ENCODE measurements around the gene P3R3URF. TPM values are rescaled to one million over a fixed set of nuclear protein-coding genes. Genes with fewer than 3 reads are reported as not detected.

Gene P3R3URF
- total and polyA plus RNA-seq, 4 donors: not detected

DNA sequence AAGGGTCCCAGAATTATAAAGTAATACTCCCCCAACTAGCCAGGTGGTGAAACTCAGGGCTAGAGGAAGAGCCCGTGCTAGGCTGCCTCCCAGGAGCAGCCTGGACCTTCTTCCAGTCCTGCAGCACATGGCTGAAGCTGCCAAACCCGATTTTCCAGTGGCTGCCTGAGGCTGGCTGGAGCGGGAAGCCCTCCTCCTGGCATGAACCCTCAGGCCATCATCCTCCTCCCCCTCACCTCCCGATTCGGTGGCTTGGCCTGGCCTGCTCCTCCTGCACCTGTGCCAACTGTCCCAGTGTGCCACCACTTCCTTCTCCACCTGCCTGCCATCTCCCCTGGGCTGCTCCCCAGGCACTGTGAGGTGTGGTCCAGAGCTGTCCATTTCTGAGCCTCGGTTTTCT lies 4.4 kb downstream of the P3R3URF start:
- ATAC-seq (ENCODE audit: low FRiP score): no peak
- DNase-seq: peak in 1 of 2 donors; percentile 54
- 37 to 39% methylated on average over 6 of the region's 6 CpGs for WGBS, 2 donors
- Histone ChIP-seq H3K27ac (ENCODE audit: low read depth in 1 of 2, low read length in 2 of 2) (no peak overlapping the region), H3K4me3 (ENCODE audit: low read length in 2 of 2) (no peak overlapping the region), H3K36me3 (ENCODE audit: control insufficient read depth in 1 of 2, insufficient read depth in 2 of 2, low read length in 1 of 2) (no peaks in the 10 kb centered on the region), H3K27me3 (ENCODE audit: control insufficient read depth in 1 of 2, insufficient read depth in 2 of 2, low read length in 1 of 2) (no peaks in the 10 kb centered on the region), H3K9me3 (ENCODE audit: control insufficient read depth, low read length) (no peaks in the 10 kb centered on the region), H3K4me1 (ENCODE audit: control insufficient read depth in 1 of 2, insufficient read depth in 2 of 2, low read length in 2 of 2) (no peaks in the 10 kb centered on the region)
- intact Hi-C loops (cut with DNase I): no loop called here

DNA sequence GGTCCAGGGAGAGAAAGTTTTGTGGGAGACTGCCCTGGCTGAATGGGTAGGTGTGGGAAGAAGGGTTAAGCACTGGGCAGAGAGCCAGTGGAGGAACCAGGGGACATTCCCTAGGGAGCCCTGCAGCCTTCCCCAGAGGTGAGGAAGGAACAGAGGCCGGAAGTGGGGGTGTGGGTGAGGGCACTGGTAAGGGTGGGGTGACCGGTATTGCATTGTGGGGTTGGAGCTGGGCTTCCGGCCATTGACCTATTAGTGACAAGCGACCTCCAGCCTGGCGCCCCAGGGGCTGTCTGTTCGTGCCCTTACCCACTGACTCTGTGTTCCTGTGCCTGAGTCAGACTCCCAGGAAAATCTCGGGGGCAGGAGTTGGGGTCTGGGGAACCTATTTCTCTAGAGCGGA lies 4.9 kb downstream of the P3R3URF start:
- Histone ChIP-seq H3K9me3 (ENCODE audit: control insufficient read depth, low read length) (no peaks in the 10 kb centered on the region), H3K4me3 (ENCODE audit: low read length in 2 of 2) (no peak overlapping the region), H3K36me3 (ENCODE audit: control insufficient read depth in 1 of 2, insufficient read depth in 2 of 2, low read length in 1 of 2) (no peaks in the 10 kb centered on the region), H3K27me3 (ENCODE audit: control insufficient read depth in 1 of 2, insufficient read depth in 2 of 2, low read length in 1 of 2) (no peaks in the 10 kb centered on the region), H3K4me1 (ENCODE audit: control insufficient read depth in 1 of 2, insufficient read depth in 2 of 2, low read length in 2 of 2) (no peaks in the 10 kb centered on the region), H3K27ac (ENCODE audit: low read depth in 1 of 2, low read length in 2 of 2) (no peak overlapping the region)
- ATAC-seq (ENCODE audit: low FRiP score): no peak
- DNase-seq: peak in 1 of 2 donors; percentile 69
- intact Hi-C loops (cut with DNase I): no loop called here
- WGBS, 2 donors: 88 to 89% methylated on average over 8 of the region's 8 CpGs

DNA sequence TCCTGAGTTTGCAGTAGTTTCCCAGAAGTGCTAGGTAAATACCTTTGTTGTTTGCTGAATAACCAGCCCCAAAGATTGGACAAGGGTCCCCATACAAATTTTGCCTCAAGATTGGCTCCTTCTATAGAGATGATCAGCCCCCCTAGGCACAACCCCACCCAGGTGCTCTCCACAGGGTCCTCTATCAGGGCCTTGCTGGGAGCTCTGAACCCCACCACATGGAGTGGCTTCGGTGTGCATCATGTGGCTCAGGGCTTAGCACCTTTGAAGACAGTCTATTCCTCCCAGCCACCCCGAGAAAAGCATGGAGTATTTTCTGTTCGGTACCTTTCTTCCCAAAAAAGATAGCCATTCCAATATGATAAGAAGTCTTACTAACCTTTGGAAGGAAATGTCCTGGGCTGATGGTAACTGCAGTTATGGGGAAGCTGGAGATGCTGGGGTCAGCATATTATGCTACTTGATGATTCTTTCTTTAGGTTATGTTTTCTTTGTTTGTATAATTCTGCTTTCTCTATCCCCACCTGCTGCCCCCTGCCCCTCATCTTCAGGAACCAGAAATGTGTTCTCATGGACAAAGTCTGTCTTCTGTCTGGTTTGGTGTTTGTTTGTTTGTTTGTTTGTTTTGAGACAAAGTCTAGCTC lies 6.4 kb downstream of the P3R3URF start:
- no peaks in the 10 kb centered on the region for H3K27me3 ChIP-seq (ENCODE audit: control insufficient read depth in 1 of 2, insufficient read depth in 2 of 2, low read length in 1 of 2)
- intact Hi-C loops (cut with DNase I): no loop called here
- ATAC-seq (ENCODE audit: low FRiP score) (no peak), DNase-seq (peak in 1 of 2 donors; percentile 5)
- H3K27ac ChIP-seq (ENCODE audit: low read depth in 1 of 2, low read length in 2 of 2): no peak overlapping the region
- H3K4me1 ChIP-seq (ENCODE audit: control insufficient read depth in 1 of 2, insufficient read depth in 2 of 2, low read length in 2 of 2): no peaks in the 10 kb centered on the region
- no peak overlapping the region for H3K4me3 ChIP-seq (ENCODE audit: low read length in 2 of 2)
- 93 to 96% methylated on average over 3 of the region's 3 CpGs for WGBS, 2 donors
- H3K9me3 ChIP-seq (ENCODE audit: control insufficient read depth, low read length): no peaks in the 10 kb centered on the region
- H3K36me3 ChIP-seq (ENCODE audit: control insufficient read depth in 1 of 2, insufficient read depth in 2 of 2, low read length in 1 of 2): no peaks in the 10 kb centered on the region

DNA sequence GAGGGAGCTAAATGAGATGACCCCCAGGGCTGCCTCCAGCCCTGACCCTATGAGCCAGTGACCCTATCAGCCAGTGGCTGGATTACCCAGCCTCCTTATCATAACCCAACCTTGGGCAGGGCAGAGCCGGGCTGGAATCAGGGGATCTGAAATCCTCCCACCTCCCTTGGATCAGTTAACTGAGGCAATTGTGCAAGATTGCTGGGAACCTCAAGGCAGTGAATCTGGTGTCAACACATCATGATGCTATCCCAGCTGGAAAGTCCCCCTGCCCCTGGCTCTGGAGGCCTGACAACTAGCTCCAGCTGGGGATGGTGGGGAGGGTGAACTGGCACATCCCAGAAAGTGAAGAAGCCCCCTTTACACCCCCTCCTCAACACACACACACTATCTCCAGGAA lies 7.8 kb downstream of the P3R3URF start:
- Histone ChIP-seq H3K27me3 (ENCODE audit: control insufficient read depth in 1 of 2, insufficient read depth in 2 of 2, low read length in 1 of 2) (no peaks in the 10 kb centered on the region), H3K36me3 (ENCODE audit: control insufficient read depth in 1 of 2, insufficient read depth in 2 of 2, low read length in 1 of 2) (no peaks in the 10 kb centered on the region), H3K27ac (ENCODE audit: low read depth in 1 of 2, low read length in 2 of 2) (no peak overlapping the region), H3K4me1 (ENCODE audit: control insufficient read depth in 1 of 2, insufficient read depth in 2 of 2, low read length in 2 of 2) (no peaks in the 10 kb centered on the region), H3K4me3 (ENCODE audit: low read length in 2 of 2) (no peak overlapping the region), H3K9me3 (ENCODE audit: control insufficient read depth, low read length) (no peaks in the 10 kb centered on the region)
- WGBS, 2 donors: 90 to 95% methylated on average over 1 of the region's 1 CpG
- intact Hi-C loops (cut with DNase I): no loop called here
- DNase-seq: no peak
- no peak for ATAC-seq (ENCODE audit: low FRiP score)

DNA sequence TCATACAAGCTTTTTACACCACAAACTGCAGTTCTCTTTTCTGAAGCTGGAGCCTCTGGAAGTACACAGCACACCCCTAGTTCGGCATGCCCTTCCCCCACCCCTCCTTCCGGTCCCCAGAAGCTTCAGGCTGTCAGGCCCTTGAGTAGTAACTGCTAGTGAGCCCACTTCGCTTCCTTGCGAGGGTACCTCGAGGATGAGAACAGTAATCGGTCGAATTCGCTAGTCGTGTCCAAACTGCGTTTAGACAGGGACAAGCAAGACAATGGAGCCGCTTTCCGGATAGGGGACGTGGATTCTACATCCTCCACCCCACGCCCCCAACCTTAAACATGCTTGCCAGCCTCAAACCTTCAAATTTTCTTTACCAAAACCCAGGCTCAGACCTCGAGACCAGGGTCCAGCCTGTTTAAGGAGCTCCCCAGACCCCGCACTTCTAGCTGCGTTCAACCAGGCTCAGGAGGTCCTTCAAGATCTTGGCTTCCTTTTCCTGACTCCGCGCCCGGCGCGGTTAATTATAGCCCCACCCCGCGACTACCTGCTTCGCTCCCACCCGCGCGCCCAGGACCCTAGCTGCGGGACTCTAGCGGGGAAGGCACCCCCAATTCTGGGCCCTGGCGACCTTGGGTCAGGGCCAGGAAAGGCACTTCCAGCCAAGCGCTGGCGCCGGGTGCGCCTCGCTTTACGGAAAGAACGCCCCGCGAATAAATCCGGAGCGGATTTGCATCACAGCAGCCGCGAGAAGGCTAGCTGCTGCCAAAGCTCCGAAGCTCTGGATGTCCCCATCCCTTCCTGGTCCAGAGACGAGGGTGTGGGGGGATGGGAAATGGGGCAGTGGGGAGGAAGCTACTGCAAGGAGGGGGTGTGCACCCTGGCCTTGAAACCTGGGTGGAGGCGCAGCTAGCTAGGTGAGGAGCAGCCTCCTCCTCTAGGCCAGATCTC lies 9.5 kb downstream of the P3R3URF start:
- peak; percentile 54 to 83 for DNase-seq
- intact Hi-C loops (cut with DNase I): no loop called here
- Histone ChIP-seq H3K27me3 (ENCODE audit: control insufficient read depth in 1 of 2, insufficient read depth in 2 of 2, low read length in 1 of 2) (no peaks in the 10 kb centered on the region), H3K4me1 (ENCODE audit: control insufficient read depth in 1 of 2, insufficient read depth in 2 of 2, low read length in 2 of 2) (no peaks in the 10 kb centered on the region), H3K4me3 (ENCODE audit: low read length in 2 of 2) (peak overlapping the region; percentile 23 to 40), H3K27ac (ENCODE audit: low read depth in 1 of 2, low read length in 2 of 2) (no peak overlapping the region), H3K9me3 (ENCODE audit: control insufficient read depth, low read length) (no peaks in the 10 kb centered on the region), H3K36me3 (ENCODE audit: control insufficient read depth in 1 of 2, insufficient read depth in 2 of 2, low read length in 1 of 2) (no peaks in the 10 kb centered on the region)
- 11% methylated on average over 47 of the region's 47 CpGs for WGBS, 2 donors
- peak; percentile 78 for ATAC-seq (ENCODE audit: low FRiP score)

DNA sequence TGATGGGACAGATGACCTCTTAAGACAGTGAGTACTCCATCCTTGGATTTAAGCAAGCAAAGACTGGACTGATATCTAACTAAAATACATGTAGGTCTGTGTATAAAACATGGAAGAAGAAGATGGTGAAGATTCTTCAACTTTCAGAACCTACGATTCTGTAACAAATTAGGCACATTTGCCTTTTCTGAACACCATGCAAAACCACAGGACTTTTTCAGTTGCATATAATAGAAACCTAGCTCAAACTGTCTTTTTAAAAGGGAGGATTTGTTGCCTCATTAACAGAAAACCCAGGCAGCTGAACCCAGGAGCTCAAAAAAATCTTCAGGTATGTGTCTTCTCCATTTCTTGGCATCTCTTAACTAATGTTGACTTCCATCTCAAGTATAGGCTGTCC lies 16.1 kb downstream of the P3R3URF start:
- H3K27ac ChIP-seq (ENCODE audit: low read depth in 1 of 2, low read length in 2 of 2): no peak overlapping the region
- no peaks in the 10 kb centered on the region for H3K9me3 ChIP-seq (ENCODE audit: control insufficient read depth, low read length)
- ATAC-seq (ENCODE audit: low FRiP score) (no peak), DNase-seq (no peak)
- H3K4me1 ChIP-seq (ENCODE audit: control insufficient read depth in 1 of 2, insufficient read depth in 2 of 2, low read length in 2 of 2): no peaks in the 10 kb centered on the region
- no peaks in the 10 kb centered on the region for H3K36me3 ChIP-seq (ENCODE audit: control insufficient read depth in 1 of 2, insufficient read depth in 2 of 2, low read length in 1 of 2)
- H3K27me3 ChIP-seq (ENCODE audit: control insufficient read depth in 1 of 2, insufficient read depth in 2 of 2, low read length in 1 of 2): no peaks in the 10 kb centered on the region
- WGBS, 2 donors: 95 to 96% methylated on average over 1 of the region's 1 CpG
- no peak overlapping the region for H3K4me3 ChIP-seq (ENCODE audit: low read length in 2 of 2)
- intact Hi-C loops (cut with DNase I): no loop called here

DNA sequence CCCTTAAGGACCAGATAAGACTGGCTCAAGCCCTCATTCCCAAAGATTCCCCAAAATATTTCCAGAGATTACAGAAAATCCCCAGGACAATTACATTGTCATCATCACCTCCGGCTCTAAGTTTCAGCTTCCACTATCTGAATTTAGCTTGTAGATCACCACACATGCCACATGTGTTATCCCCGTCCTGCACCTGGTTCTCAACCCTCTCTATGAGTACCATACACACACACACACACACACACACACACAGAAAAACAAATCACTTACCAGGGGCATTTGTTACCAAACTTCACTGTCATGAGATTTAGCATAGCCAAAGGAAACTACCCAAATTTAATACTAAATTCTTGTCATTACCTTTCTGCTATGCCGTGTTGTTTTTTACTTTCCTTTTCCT lies 16.8 kb downstream of the P3R3URF start:
- no peak overlapping the region for H3K4me3 ChIP-seq (ENCODE audit: low read length in 2 of 2)
- H3K27me3 ChIP-seq (ENCODE audit: control insufficient read depth in 1 of 2, insufficient read depth in 2 of 2, low read length in 1 of 2): no peaks in the 10 kb centered on the region
- DNase-seq: no peak
- no peaks in the 10 kb centered on the region for H3K36me3 ChIP-seq (ENCODE audit: control insufficient read depth in 1 of 2, insufficient read depth in 2 of 2, low read length in 1 of 2)
- intact Hi-C loops (cut with DNase I): no loop called here
- WGBS, 2 donors: 81 to 82% methylated on average over 3 of the region's 3 CpGs
- H3K9me3 ChIP-seq (ENCODE audit: control insufficient read depth, low read length): no peaks in the 10 kb centered on the region
- no peak for ATAC-seq (ENCODE audit: low FRiP score)
- H3K27ac ChIP-seq (ENCODE audit: low read depth in 1 of 2, low read length in 2 of 2): no peak overlapping the region
- no peaks in the 10 kb centered on the region for H3K4me1 ChIP-seq (ENCODE audit: control insufficient read depth in 1 of 2, insufficient read depth in 2 of 2, low read length in 2 of 2)

DNA sequence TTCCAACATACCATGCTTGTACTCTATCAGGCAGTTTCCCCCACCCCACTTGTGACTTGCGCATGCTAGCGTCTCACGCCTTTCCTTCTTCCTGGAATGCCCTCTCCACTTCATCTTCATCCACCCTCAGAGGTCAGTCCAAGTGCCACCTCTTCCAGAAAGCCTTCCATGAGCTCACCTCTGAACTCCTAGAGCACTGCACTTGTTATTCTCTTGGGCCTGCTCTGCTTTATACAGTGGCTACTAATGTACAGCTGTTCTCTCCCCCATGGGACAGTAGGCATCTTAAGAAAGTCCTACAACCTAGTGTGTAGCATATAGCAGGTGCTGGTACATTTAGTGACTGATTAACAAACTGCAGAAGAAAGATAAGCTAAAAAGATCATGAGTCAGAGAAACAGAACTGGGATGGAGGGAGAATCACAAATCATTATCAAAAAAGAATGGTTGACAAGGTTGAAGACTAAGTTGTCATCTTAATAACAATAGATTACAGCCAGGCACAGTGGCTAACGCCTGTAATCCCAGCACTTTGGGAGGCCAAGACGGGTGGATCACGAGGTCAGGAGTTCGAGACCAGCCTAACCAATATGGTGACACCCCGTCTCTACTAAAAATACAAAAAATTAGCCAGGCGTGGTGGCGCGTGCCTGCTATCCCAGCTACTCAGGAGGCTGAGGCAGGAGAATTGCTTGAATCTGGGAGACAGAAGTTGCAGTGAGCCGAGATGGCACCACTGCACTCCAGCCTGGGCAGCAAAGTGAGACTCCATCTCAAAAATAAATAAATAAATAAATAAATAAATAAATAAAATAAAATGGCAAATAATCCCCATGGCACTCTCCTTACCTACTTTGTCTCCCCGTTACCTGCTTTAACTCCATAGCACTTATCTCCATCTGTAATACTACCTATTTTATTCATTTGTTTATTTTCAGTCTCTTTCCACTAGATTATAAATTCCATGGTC lies 17.7 kb downstream of the P3R3URF start:
- no peak for ATAC-seq (ENCODE audit: low FRiP score)
- no peak for DNase-seq
- 96% methylated on average over 13 of the region's 13 CpGs for WGBS, 2 donors
- Histone ChIP-seq H3K27ac (ENCODE audit: low read depth in 1 of 2, low read length in 2 of 2) (no peak overlapping the region), H3K27me3 (ENCODE audit: control insufficient read depth in 1 of 2, insufficient read depth in 2 of 2, low read length in 1 of 2) (no peaks in the 10 kb centered on the region), H3K36me3 (ENCODE audit: control insufficient read depth in 1 of 2, insufficient read depth in 2 of 2, low read length in 1 of 2) (no peaks in the 10 kb centered on the region), H3K4me3 (ENCODE audit: low read length in 2 of 2) (no peak overlapping the region), H3K9me3 (ENCODE audit: control insufficient read depth, low read length) (no peaks in the 10 kb centered on the region), H3K4me1 (ENCODE audit: control insufficient read depth in 1 of 2, insufficient read depth in 2 of 2, low read length in 2 of 2) (no peaks in the 10 kb centered on the region)
- intact Hi-C loops (cut with DNase I): no loop called here
